ENCODE measurements around the gene SCYGR7. TPM values are rescaled to one million over a fixed set of nuclear protein-coding genes. Genes with fewer than 3 reads are reported as not detected.

SCYGR7 gene
- total RNA-seq, 2 donors from 2014 or later, result not detected

- Mint-ChIP-seq H3K4me1 (peaks cover 9% of the 10 kb centered on the region), H3K4me3 (no peak overlapping the region), H3K9me3 (no peaks in the 10 kb centered on the region), H3K36me3 (ENCODE audit: low read depth) (no peaks in the 10 kb centered on the region), H3K27me3 (ENCODE audit: insufficient read depth) (no peaks in the 10 kb centered on the region), H3K27ac (peak overlapping the region; percentile 43)
- Histone ChIP-seq H3K4me1 (ENCODE audit: control insufficient read depth, insufficient read depth, low read length) (peaks cover 2% of the 10 kb centered on the region), H3K4me3 (ENCODE audit: low read length) (no peak overlapping the region), H3K36me3 (ENCODE audit: control insufficient read depth, insufficient read depth, low read length) (no peaks in the 10 kb centered on the region), H3K27ac (ENCODE audit: low read depth, low read length) (no peak overlapping the region), H3K9ac (ENCODE audit: extremely low read depth, low read length, poor library complexity, severe bottlenecking) (no peak overlapping the region), H3K9me3 (ENCODE audit: control insufficient read depth, low read length) (no peaks in the 10 kb centered on the region), H3K27me3 (ENCODE audit: control insufficient read depth, insufficient read depth, low read length, poor library complexity, severe bottlenecking) (no peaks in the 10 kb centered on the region)
- DNase-seq, result peak; percentile 71
- 62 to 79% methylated on average over 13 of the region's 13 CpGs for WGBS, 2 experiments (ENCODE audit: insufficient coverage in 1 of 2, insufficient read length in 1 of 2)
- TF ChIP-seq CTCF (conservative IDR thresholded peaks at IDR 0.05), result no peak
Observed at GRCh38 chr2:227759411-227760118, 31.4 kb downstream of the SCYGR7 start.

- H3K36me3 ChIP-seq (ENCODE audit: control insufficient read depth, insufficient read depth, low read length), result no peaks in the 10 kb centered on the region
- H3K27me3 ChIP-seq (ENCODE audit: control insufficient read depth, insufficient read depth, low read length, poor library complexity, severe bottlenecking), result no peaks in the 10 kb centered on the region
- H3K27ac ChIP-seq (ENCODE audit: low read depth, low read length), result no peak overlapping the region
- no peak overlapping the region for H3K9ac ChIP-seq (ENCODE audit: extremely low read depth, low read length, poor library complexity, severe bottlenecking)
- H3K4me1 ChIP-seq (ENCODE audit: control insufficient read depth, insufficient read depth, low read length), result peaks cover 2% of the 10 kb centered on the region
- DNase-seq, result no peak
- H3K9me3 ChIP-seq (ENCODE audit: control insufficient read depth, low read length), result no peaks in the 10 kb centered on the region
- H3K4me3 Mint-ChIP-seq, result no peak overlapping the region
- no peaks in the 10 kb centered on the region for H3K9me3 Mint-ChIP-seq
- H3K4me1 Mint-ChIP-seq, result peaks cover 9% of the 10 kb centered on the region
- H3K27me3 Mint-ChIP-seq (ENCODE audit: insufficient read depth), result no peaks in the 10 kb centered on the region
- no peak overlapping the region for H3K4me3 ChIP-seq (ENCODE audit: low read length)
- H3K36me3 Mint-ChIP-seq (ENCODE audit: low read depth), result no peaks in the 10 kb centered on the region
- TF ChIP-seq CTCF (conservative IDR thresholded peaks at IDR 0.05), result no peak
- 82 to 97% methylated on average over 2 to 6 of the region's 6 CpGs for WGBS, 2 experiments (ENCODE audit: insufficient coverage in 1 of 2, insufficient read length in 1 of 2)
- H3K27ac Mint-ChIP-seq, result no peak overlapping the region
Observed at GRCh38 chr2:227761740-227762476, 33.8 kb downstream of the SCYGR7 start.

GRCh38 chr2:227765788-227766372 lies 37.7 kb downstream of the SCYGR7 start:
- no peaks in the 10 kb centered on the region for H3K27me3 ChIP-seq (ENCODE audit: control insufficient read depth, insufficient read depth, low read length, poor library complexity, severe bottlenecking)
- H3K27ac Mint-ChIP-seq, result no peak overlapping the region
- TF ChIP-seq CTCF (conservative IDR thresholded peaks at IDR 0.05), result no peak
- 50 to 63% methylated on average over 3 to 4 of the region's 4 CpGs for WGBS, 2 experiments (ENCODE audit: insufficient coverage in 1 of 2, insufficient read length in 1 of 2)
- H3K9me3 ChIP-seq (ENCODE audit: control insufficient read depth, low read length), result no peaks in the 10 kb centered on the region
- H3K4me1 ChIP-seq (ENCODE audit: control insufficient read depth, insufficient read depth, low read length), result no peaks in the 10 kb centered on the region
- H3K4me3 Mint-ChIP-seq, result no peak overlapping the region
- no peaks in the 10 kb centered on the region for H3K27me3 Mint-ChIP-seq (ENCODE audit: insufficient read depth)
- no peak overlapping the region for H3K4me3 ChIP-seq (ENCODE audit: low read length)
- no peaks in the 10 kb centered on the region for H3K4me1 Mint-ChIP-seq
- H3K36me3 ChIP-seq (ENCODE audit: control insufficient read depth, insufficient read depth, low read length), result no peaks in the 10 kb centered on the region
- no peaks in the 10 kb centered on the region for H3K36me3 Mint-ChIP-seq (ENCODE audit: low read depth)
- no peak for DNase-seq
- H3K27ac ChIP-seq (ENCODE audit: low read depth, low read length), result no peak overlapping the region
- H3K9me3 Mint-ChIP-seq, result no peaks in the 10 kb centered on the region
- H3K9ac ChIP-seq (ENCODE audit: extremely low read depth, low read length, poor library complexity, severe bottlenecking), result no peak overlapping the region
